NCI-H82 treated with DMSO at 0.1 percent for 48 hours (cell line): ENCODE data around the gene CHIC2.
"Not testable (repeated sequence)": the region's sequence is repeated elsewhere in the genome, so short reads cannot be mapped to it uniquely, and the experiment has no call there.

Experiments used
- DNase-seq: peaks from one replicate; lab custom pipeline; 2025; ENCODE audit not compliant: unreplicated experiment; lab: John Stamatoyannopoulos, UW

The CHIC2 gene

DNA sequence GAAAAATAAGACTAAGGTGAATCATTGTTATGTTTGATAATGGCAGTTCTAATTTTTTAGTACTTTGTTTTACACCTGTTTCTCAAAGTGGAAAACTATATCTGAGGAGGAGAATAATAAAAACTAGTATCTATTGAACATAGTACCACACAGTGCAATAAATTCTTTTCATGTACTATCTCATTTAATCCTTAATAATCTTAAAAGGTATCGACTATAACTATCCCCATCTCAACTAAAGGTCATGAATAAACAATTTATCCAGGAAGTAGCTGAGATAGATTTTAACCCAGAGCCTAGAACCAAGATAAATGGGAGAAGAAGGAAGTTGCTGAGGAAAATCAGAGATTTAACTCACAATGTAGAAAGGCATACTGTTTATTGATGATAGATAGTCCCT, 2.5 kb downstream of the CHIC2 start:
- DNase-seq, result no peak

DNA sequence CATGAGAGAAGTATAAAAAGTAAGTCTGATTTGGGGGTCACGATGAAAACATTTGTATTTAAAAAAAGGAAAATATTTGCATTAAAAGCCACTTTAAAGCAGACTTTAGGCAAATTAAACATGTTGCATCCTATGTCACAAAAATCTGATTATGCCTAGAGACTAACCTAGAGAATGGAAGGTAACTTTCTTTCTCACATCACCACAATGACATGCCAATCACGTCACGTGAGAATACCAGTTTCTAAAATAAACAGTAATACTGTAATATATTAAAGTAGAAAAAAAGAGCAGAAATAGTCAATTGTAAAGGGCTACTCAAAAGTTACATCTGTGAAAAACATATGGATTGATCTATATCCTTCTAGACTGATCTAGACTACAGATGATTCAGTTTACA, 3.3 kb downstream of the CHIC2 start:
- DNase-seq, result no peak

DNA sequence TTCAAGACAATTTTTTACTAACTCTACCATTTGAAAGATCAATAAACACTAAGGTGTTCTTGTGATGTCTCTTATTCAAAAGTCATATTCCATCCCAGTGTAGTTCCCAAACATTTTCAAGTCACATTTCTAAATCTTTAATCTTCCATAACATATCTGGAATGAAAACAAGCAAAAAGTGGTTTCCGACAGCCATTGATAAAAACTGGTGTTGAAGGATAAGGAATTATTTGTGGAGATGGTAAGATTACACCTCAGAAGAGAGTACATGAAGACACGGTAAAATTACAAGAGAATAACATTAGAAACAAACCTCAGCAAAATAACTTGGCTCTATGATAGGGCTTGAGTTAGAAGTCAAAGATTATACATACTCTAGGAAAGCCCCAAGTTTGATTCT, 4.3 kb downstream of the CHIC2 start:
- DNase-seq, result no peak

GRCh38 chr4:54058171-54058570, 6.2 kb downstream of the CHIC2 start:
- DNase-seq, result no peak

DNA sequence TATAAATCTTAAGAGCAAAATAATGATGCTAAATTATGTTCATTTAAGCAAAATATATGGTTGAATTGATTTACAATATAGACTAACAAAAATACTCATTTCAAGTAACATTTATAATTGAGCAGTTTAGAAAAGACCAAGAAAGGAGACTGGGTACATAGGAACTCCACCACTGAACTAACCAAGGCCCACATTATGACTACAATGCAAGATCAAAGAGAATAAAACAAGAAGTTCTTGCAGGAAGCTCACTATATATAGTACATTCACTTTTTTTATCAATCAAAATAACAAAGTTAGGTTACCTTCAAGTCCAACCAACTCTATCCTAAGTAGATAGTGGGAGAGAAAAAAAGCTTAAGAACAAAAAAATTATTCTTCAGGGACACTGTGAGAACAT, 8.0 kb downstream of the CHIC2 start:
- no peak for DNase-seq

DNA sequence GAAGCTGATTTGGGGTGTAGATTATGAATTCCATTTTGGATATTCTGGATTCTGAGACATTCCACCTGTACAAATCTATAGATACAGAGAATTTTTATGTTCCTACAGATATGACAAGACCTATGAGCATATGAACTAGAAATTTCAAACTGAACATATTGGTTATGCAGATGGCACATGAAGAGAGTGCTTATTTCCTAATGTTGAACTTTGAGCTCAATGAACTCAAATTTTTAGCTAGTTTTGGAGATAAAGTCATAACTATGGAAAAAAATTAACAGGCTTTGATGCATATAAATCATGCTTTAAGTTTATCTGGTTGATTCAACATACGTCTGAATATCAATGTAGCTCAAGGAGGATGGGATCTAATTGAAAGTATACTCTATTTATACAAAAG, 8.9 kb downstream of the CHIC2 start:
- no peak for DNase-seq

- DNase-seq, result peak; percentile 41
Measured at GRCh38 chr4:54054501-54054900, 9.9 kb downstream of the CHIC2 start.

DNA sequence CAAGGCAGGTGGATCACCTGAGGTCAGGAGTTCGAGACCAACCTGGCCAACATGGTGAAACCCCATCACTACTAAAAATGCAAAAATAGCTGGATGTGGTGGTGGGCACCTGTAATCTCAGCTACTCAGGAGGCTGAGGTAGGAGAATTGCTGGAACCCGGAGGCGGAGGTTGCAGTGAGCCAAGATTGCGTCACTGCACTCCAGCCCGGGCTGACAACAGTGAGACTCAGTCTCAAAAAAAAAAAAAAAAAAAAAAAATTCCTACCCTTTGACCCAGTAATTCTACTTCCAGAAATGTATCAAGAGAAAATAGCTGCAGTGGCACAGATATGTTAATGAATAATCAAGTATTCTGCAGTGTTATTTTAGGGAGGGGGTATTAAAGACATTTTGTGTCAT, 11.1 kb downstream of the CHIC2 start:
- not testable (repeated sequence) for DNase-seq

GRCh38 chr4:54050214-54050904, 14.0 kb downstream of the CHIC2 start:
- no peak for DNase-seq

GRCh38 chr4:54043630-54044029, 20.8 kb downstream of the CHIC2 start:
- DNase-seq, result not testable (repeated sequence)

DNA sequence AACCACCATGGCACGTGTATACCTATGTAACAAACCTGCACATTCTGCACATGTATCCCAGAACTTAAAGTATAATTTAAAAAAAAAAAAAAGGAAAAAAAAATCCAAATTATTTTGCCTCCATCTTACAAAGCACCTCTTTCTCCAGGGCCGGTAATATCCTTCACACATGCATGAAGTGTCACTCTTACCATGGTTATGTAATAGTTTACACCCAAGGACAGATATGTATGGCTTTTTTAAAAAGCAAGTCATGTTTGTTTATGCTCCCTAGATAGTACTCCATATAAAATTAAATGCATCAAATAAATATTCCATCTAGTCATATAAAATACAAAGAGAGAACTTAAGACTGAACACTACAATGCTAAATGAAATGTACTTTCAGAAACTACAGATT, 22.5 kb downstream of the CHIC2 start:
- no peak for DNase-seq

DNA sequence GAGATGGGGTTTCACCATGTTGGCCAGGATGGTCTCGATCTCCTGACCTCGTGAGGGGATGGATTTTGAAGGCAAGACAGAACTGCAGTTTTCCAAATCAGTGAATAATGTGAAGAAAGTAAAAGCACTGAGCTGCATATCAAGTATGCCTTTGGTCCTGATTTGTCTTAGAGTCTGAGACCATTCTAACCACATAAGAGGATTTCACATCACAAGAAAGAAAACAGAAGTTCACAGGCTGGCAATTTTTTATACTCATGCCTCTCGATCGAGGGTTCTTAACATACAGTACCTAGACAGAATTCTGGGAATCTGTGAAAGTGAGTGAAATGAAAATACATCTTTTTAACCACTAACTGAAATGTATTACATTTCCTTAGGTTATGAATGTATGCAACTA, 23.3 kb downstream of the CHIC2 start:
- no peak for DNase-seq

- no peak for DNase-seq
Measured at GRCh38 chr4:54038056-54038455, 26.3 kb downstream of the CHIC2 start.

DNA sequence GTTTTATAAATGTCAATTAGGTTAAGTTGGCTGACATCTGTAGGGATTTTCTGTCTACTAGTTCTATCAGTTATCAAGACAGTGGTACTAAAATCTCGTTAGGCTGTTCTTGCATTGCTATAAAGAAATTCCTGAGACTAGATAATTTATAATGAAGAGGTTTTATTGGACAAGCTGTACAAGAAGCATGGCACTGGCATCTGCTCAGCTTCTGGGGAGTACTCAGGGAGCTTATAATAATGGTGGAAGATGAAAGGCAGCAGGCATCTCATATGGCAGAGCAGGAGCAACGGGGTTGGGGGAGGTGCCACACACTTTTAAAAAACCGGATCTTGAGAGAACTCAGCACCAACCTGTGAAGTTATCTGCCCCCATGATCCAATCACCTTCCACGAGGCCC, 28.2 kb downstream of the CHIC2 start:
- no peak for DNase-seq

GRCh38 chr4:54032558-54033135, 31.8 kb downstream of the CHIC2 start:
- DNase-seq, result no peak

DNA sequence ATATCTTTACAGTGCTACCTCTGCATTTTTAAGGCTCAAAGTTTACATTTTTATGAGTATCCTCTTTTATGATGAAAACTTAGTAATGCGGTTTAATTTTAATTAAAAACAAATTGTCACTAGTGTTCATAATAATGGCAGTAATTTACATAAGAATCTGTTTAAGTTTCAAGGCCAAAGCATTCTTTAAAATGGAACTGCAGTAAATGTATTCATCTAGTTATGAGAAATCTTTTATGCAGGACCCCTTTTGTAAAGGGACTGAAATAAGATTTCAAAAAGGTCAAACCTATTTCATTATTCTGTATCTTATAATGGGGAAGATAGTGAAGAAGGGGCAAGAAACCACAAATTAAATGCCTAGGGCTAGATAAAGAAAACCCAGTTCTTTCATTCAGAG, 37.1 kb downstream of the CHIC2 start:
- DNase-seq, result no peak

DNA sequence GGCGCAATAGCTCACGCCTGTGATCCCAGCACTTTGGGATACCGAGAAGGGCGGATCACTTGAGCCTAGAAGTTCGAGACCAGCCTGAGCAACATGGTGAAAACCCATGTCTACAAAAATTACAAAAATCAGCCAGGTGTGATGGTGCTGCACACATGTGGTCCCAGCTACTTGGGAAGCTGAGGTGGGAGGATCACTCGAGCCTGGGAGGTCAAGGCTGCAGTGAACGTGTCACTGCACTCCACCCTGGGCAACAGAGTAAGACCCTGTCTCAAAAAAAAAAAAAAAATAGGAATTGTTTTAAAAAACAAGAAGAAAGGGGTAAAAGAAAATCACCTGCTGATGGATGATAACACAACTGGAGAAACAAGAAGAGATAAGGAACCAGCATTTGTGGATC, 38.8 kb downstream of the CHIC2 start:
- no peak for DNase-seq

GRCh38 chr4:54023019-54023418, 41.4 kb downstream of the CHIC2 start:
- not testable (repeated sequence) for DNase-seq

DNA sequence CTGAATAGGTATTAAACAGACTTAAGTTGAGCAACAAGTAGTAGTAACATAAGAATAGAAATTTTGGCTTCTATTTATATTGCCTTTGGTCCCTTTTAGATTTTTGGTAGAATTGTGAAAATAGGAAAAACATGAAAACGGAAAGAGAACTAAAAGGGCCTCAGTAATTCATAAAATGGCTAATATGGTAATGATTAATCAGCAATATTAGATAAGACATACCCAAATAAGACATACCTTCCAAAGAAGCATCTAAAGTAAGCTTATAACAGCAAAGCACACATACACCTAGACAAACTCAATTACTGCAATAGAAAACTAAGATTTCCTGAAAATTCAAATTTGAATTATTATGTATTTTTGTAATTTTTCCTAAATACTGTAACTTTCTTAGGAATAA, 46.4 kb downstream of the CHIC2 start:
- DNase-seq, result no peak

DNA sequence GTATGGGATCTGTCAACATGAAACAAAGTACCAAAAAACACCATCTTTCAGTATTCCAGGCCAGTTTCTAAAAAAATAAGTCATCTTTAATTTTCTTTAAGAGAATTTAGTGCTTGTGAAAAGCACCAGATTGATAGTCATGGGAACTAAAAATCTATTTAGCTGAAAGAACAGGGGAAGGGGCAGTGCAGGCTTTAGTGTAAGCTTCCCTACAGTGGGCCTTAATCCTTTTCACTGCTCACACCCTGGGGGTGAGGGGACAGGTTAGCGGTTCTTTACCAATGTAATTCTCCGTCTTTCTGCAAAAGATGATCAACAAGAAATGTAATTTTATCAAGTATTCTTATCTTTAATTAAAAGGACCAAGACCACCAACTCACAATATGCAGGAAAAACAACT, 47.1 kb downstream of the CHIC2 start:
- no peak for DNase-seq

DNA sequence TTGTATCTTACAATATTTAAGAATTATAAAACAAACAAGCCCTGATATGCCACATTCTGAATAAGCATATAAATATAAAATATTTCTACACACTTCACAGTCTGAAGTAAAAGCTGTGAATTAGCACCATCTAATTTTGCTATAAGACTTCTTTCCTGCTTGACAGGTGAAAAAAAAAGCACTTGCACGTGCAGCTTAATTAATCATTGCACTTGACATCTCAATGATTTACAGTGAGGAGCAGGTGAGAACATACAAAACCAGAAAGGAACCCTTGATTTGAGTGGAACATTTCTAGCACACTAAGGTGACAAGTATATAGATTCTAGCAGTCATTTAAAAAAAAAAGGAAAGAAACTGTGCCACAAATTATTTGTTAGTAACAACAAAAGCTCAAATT, 47.9 kb downstream of the CHIC2 start:
- DNase-seq, result no peak

- no peak for DNase-seq
Measured at GRCh38 chr4:54015423-54016030, 48.9 kb downstream of the CHIC2 start.

DNA sequence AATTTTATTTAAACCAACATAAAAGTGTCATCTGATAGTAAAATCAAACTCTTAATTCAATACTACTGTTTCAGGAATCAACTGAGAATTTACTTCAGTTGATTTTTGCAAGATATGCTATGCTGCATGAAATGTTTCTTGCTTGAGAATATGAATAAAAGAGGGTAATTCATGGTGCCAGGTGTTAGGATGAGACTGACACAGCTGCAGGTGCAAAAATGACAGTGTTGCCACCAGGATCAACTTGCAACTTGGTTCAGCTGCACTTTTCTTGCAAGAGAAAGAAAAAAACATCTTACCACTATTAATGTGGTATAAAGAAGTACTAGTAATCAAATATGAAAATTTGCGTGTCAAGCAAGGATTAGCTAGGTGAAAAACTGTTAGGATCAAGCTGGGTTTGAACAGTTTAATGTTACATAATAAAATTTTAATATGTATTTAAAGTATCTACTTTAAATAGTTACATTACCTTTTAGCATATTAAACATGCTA, 49.7 kb downstream of the CHIC2 start:
- DNase-seq, result no peak
